ENCODE data around the gene MET. TPM values are rescaled to one million over a fixed set of nuclear protein-coding genes. Genes with fewer than 3 reads are reported as not detected.

The MET gene
- total RNA-seq, 1 experiment from 2014 or later = 5.0 TPM

DNA sequence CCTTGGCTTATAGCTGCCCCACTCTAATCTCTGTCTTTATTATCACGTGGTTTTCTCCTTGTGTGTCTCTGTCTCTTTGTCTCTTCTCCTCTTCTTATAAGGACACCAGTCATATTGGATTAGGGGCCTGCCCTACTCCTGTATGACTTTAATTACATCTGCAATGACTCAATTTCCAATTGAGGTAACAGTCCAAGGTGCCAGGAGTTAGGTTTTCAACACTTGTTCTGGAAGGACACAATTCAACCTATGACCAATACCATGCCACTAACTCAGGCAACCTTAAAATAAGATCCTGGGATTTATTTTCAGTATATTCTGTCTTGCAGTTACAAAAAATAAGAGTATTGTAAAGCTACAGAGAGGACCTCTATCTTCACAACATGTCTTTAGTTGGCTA is 21.6 kb upstream of the MET start:
- H3K4ac ChIP-seq (ENCODE audit: low read depth, low read length) = no peak overlapping the region
- H4K5ac ChIP-seq (ENCODE audit: insufficient read length, low read depth, low read length) = no peak overlapping the region
- H3K79me1 ChIP-seq (ENCODE audit: insufficient read depth, low read depth, low read length, poor library complexity, severe bottlenecking) = no peaks in the 10 kb centered on the region
- no peak overlapping the region for H3K14ac ChIP-seq (ENCODE audit: insufficient read depth, low read length)
- H2BK12ac ChIP-seq (ENCODE audit: insufficient read length, low read depth, low read length) = no peak overlapping the region
- no peaks in the 10 kb centered on the region for H3K4me1 ChIP-seq (ENCODE audit: insufficient read depth, low read length)
- TF ChIP-seq, protein P1, sequence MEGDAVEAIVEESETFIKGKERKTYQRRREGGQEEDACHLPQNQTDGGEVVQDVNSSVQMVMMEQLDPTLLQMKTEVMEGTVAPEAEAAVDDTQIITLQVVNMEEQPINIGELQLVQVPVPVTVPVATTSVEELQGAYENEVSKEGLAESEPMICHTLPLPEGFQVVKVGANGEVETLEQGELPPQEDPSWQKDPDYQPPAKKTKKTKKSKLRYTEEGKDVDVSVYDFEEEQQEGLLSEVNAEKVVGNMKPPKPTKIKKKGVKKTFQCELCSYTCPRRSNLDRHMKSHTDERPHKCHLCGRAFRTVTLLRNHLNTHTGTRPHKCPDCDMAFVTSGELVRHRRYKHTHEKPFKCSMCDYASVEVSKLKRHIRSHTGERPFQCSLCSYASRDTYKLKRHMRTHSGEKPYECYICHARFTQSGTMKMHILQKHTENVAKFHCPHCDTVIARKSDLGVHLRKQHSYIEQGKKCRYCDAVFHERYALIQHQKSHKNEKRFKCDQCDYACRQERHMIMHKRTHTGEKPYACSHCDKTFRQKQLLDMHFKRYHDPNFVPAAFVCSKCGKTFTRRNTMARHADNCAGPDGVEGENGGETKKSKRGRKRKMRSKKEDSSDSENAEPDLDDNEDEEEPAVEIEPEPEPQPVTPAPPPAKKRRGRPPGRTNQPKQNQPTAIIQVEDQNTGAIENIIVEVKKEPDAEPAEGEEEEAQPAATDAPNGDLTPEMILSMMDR (conservative IDR thresholded peaks at IDR 0.05) = no peak
- no peak overlapping the region for H2BK15ac ChIP-seq (ENCODE audit: low read depth, low read length)
- H2AFZ ChIP-seq (ENCODE audit: low read length) = no peak overlapping the region
- DNase-seq = no peak
- no peak overlapping the region for H4K91ac ChIP-seq (ENCODE audit: insufficient read length, low read depth, low read length)
- H3K27me3 Mint-ChIP-seq (ENCODE audit: low read depth) = peaks cover 2% of the 10 kb centered on the region; the same call in 1 of the 2 replicates
- H2BK20ac ChIP-seq (ENCODE audit: low read depth, low read length, poor library complexity, severe bottlenecking) = no peak overlapping the region
- H3K79me2 ChIP-seq (ENCODE audit: insufficient read depth, low read length) = no peaks in the 10 kb centered on the region
- H3T11ph ChIP-seq (ENCODE audit: low read length) = no peak overlapping the region
- H2AK5ac ChIP-seq (ENCODE audit: insufficient read length, low read length) = no peak overlapping the region
- no peaks in the 10 kb centered on the region for H3K36me3 Mint-ChIP-seq (ENCODE audit: insufficient read depth in 1 of 3, low read depth in 3 of 3)
- H4K8ac ChIP-seq (replicated peaks; ENCODE audit: insufficient read length, low read depth, low read length) = no peak overlapping the region
- no peak overlapping the region for H3K4me2 ChIP-seq (ENCODE audit: insufficient read depth, insufficient read length, low read length)
- H3K4me1 Mint-ChIP-seq = peaks cover 3 to 4% of the 10 kb centered on the region in 2 experiments; a peak in 1 of 4 replicates
- no peaks in the 10 kb centered on the region for H4K20me1 ChIP-seq (ENCODE audit: control insufficient read depth, insufficient read depth, insufficient read length)
- H3K27ac Mint-ChIP-seq = no peak overlapping the region
- no peak overlapping the region for H2BK5ac ChIP-seq (ENCODE audit: insufficient read length, low read length)
- WGBS (ENCODE audit: extremely low coverage, insufficient read length, low lambda C conversion rate) = no CpG with 5 or more reads among the region's 1 CpG
- H3K23me2 ChIP-seq (ENCODE audit: insufficient read length, low read depth, low read length, poor library complexity, severe bottlenecking) = no peaks in the 10 kb centered on the region
- H3K23ac ChIP-seq (ENCODE audit: insufficient read length, low read depth, low read length) = no peak overlapping the region
- H3K18ac ChIP-seq (ENCODE audit: insufficient read length, low read depth, low read length) = no peak overlapping the region
- no peak overlapping the region for H3K56ac ChIP-seq (ENCODE audit: insufficient read length, low read depth, low read length)
- no peak overlapping the region for H2BK120ac ChIP-seq (ENCODE audit: low read depth, low read length, poor library complexity, severe bottlenecking)
- H3K27me3 ChIP-seq (ENCODE audit: insufficient read depth, low read length) = no peaks in the 10 kb centered on the region
- H3K9ac ChIP-seq (ENCODE audit: extremely low read depth, insufficient read length, low read length) = no peak overlapping the region
- no peaks in the 10 kb centered on the region for H3K9me3 Mint-ChIP-seq
- no peak overlapping the region for H3K27ac ChIP-seq (ENCODE audit: insufficient read length, low read depth, low read length)
- no peak overlapping the region for H3K4me3 Mint-ChIP-seq
- H3K9me3 ChIP-seq (ENCODE audit: control insufficient read depth, low read depth, low read length) = no peaks in the 10 kb centered on the region

Data from H9 (cell line).